HepG2 (cell line): ENCODE measurements around the gene TMEM198. TPM values are rescaled to one million over a fixed set of nuclear protein-coding genes. Genes with fewer than 3 reads are reported as not detected.

ENCODE experiments used
- ATAC-seq: fragments of 200-7000 bp; cut with Tn5 transposase; 3 replicates; pipeline ENCODE4 v1.9.1; 2020; ENCODE audit warnings: mild to moderate bottlenecking, moderate library complexity
- BruUV-seq: library from RNA; stranded (reverse); fragments of 400-500 nt; replicated peaks from 2 replicates; lab custom pipeline; 2021; lab: Mats Ljungman, UMichigan
- CTCF ChIA-PET: fragments of 300-600 bp; formaldehyde crosslinking; extraction: SDS; loops from one replicate; lab custom pipeline; 2021; ENCODE audit warnings: low total read pairs, inconsistent platforms, low intra/inter-chr PET ratio; lab: Yijun Ruan, JAX
- POLR2A ChIA-PET: fragments of 350-600 bp; sonication (Branson Sonifier 250); formaldehyde crosslinking; loops from one replicate; lab custom pipeline; 2020; ENCODE audit warnings: antibody characterized with exemption, inconsistent platforms; lab: Yijun Ruan, JAX
- DNase-seq: peaks from one replicate; pipeline ENCODE4 v3.0.0-alpha.2; 2015; ENCODE audit warnings: low spot score
- FAIRE-seq: peaks from 3 replicates; lab custom pipeline; 2011; peaks lifted over from hg19 to GRCh38; lab: Jason Lieb, UNC
- H2AFZ ChIP-seq: one replicate; pipeline ENCODE4 v1.6.1; 2011; ENCODE audit warnings: low read length, inconsistent platforms
- H3K27ac ChIP-seq: fragments of 300-600 bp; 3 replicates; pipeline ENCODE4 v1.8.0; 2011; ENCODE audit warnings: mixed run types, mild to moderate bottlenecking, mixed read lengths, low read length, inconsistent platforms; ENCODE audit not compliant: insufficient read depth; ENCODE audit errors: extremely low read length
- H3K27me3 ChIP-seq, 2 experiments: fragments of 200-600 bp in 1 of 2; 2 replicates in 1 of 2; 3 replicates in 1 of 2; pipeline versions ENCODE4 v1.6.0 to v1.8.0; 2011; ENCODE audit warnings: low read length in 2 of 2, mild to moderate bottlenecking in 2 of 2, moderate library complexity in 2 of 2, inconsistent platforms in 1 of 2; ENCODE audit not compliant: insufficient read depth in 2 of 2, control insufficient read depth in 1 of 2
- H3K36me3 ChIP-seq, 2 experiments: fragments of 200-600 bp in 1 of 2; replicated peaks in 1 of 2; 2 replicates in 1 of 2; 3 replicates in 1 of 2; pipeline versions ENCODE4 v1.5.1 to v1.8.0; 2011; ENCODE audit warnings: low read length in 2 of 2, inconsistent platforms in 1 of 2; ENCODE audit not compliant: insufficient read depth in 2 of 2, control insufficient read depth in 1 of 2
- H3K4me1 ChIP-seq: 2 replicates; pipeline ENCODE4 v1.5.1; 2012; ENCODE audit warnings: low read length, inconsistent platforms; ENCODE audit not compliant: insufficient read depth
- H3K4me2 ChIP-seq: 2 replicates; pipeline ENCODE4 v1.6.0; 2011; ENCODE audit warnings: low read depth, low read length, inconsistent platforms
- H3K4me3 ChIP-seq, 3 experiments: fragments of 200-600 bp in 1 of 3; sonication (generic), shearing (Covaris generic) in 1 of 3; replicated peaks in 1 of 3; 2 replicates each; pipeline ENCODE4 v1.5.1; 2011 to 2016; ENCODE audit warnings: low read length in 3 of 3, inconsistent platforms in 2 of 3, low read depth in 2 of 3, mild to moderate bottlenecking in 2 of 3, control low read depth in 1 of 3, mixed read lengths in 1 of 3; ENCODE audit not compliant: insufficient read depth in 1 of 3
- H3K79me2 ChIP-seq: one replicate; pipeline ENCODE4 v1.6.1; 2011; ENCODE audit warnings: low read length, inconsistent platforms; ENCODE audit not compliant: insufficient read depth
- H3K9ac ChIP-seq: 2 replicates; pipeline ENCODE4 v1.6.0; 2011; ENCODE audit warnings: mild to moderate bottlenecking, low read depth, low read length, inconsistent platforms; ENCODE audit not compliant: insufficient read depth
- H3K9me3 ChIP-seq: 2 replicates; pipeline ENCODE4 v1.5.1; 2012; ENCODE audit warnings: mild to moderate bottlenecking, low read length
- H4K20me1 ChIP-seq: 2 replicates; pipeline ENCODE4 v1.6.0; 2011; ENCODE audit warnings: inconsistent platforms, mild to moderate bottlenecking, low read length, moderate library complexity; ENCODE audit not compliant: insufficient read depth
- CHCHD3 ChIP-seq: sonication (generic); formaldehyde crosslinking; IDR thresholded peaks from 2 replicates; pipeline ENCODE4 v1.8.0; 2022; ENCODE audit warnings: mild to moderate bottlenecking, missing genetic modification reagents, moderate library complexity
- MAF1 ChIP-seq: sonication (generic); formaldehyde crosslinking; IDR thresholded peaks from 2 replicates; pipeline ENCODE4 v1.5.0; 2020; ENCODE audit warnings: missing genetic modification reagents, borderline replicate concordance
- NFKBIZ ChIP-seq: IDR thresholded peaks from 2 replicates; pipeline ENCODE4 v1.6.1; 2018; ENCODE audit warnings: missing genetic modification reagents, missing compliant biosample characterization
- SMYD3 ChIP-seq: sonication (generic); formaldehyde crosslinking; IDR thresholded peaks from 2 replicates; pipeline ENCODE4 v1.8.1; 2023; ENCODE audit warnings: mild to moderate bottlenecking, missing genetic modification reagents
- ZC3H4 ChIP-seq: sonication (generic); formaldehyde crosslinking; IDR thresholded peaks from 2 replicates; pipeline ENCODE4 v1.4.0; 2020; ENCODE audit warnings: missing genetic modification reagents, borderline replicate concordance
- ZMYM2 ChIP-seq: sonication (generic); formaldehyde crosslinking; IDR thresholded peaks from 2 replicates; pipeline ENCODE4 v1.8.0; 2022; ENCODE audit warnings: mild to moderate bottlenecking, missing genetic modification reagents
- ZNF772 ChIP-seq: sonication (generic); formaldehyde crosslinking; IDR thresholded peaks from 2 replicates; pipeline ENCODE4 v1.5.0; 2020; ENCODE audit warnings: mild to moderate bottlenecking, missing genetic modification reagents
- WGBS: methylation state at CpG from one replicate; pipeline ENCODE4 v1.1.6; 2017; ENCODE audit warnings: low lambda C conversion rate; 5-methylcytosine and 5-hydroxymethylcytosine counted together
- in situ Hi-C: cut with HindIII; loops from 2 replicates; pipeline ENCODE4 v1.10.0; 2017; ENCODE audit warnings: low pct_unique_long_range_greater_than_20kb; ENCODE audit not compliant: extremely low pct_ligation_motif_present
- intact Hi-C: fragments of 100-400 bp; cut with micrococcal nuclease; formaldehyde crosslinking; loops from one replicate; pipeline ENCODE4 v1.10.0; 2022; ENCODE audit not compliant: unreplicated experiment
- polyA plus RNA-seq, 8 experiments: library from polyadenylated mRNA; depleted of rRNA in 3 of 8; stranded (reverse) in 7 of 8; unstranded in 1 of 8; fragments of >200 nt; fragmentation: Illumina TruSeq in 4 of 8; extraction: Trizol in 4 of 8; gene quantifications; 2 replicates each; pipeline versions ENCODE4 v1.2.1 to v1.2.3, GENCODE V29; 2011 to 2016; ENCODE audit warnings: low read depth in 4 of 8, missing spikeins in 1 of 8, mixed read lengths in 1 of 8; ENCODE audit not compliant: insufficient read depth in 1 of 8
- total RNA-seq, 5 experiments: library from RNA; depleted of rRNA; stranded (reverse); fragments of >200 nt; fragmentation: Illumina TruSeq; extraction: Trizol; gene quantifications; 2 replicates each; pipeline ENCODE4 v1.2.3, GENCODE V29; 2016; ENCODE audit warnings: low read depth in 1 of 5
- TF ChIP-seq, protein P1 (sequence below): sonication (generic); formaldehyde crosslinking; IDR thresholded peaks from 2 replicates; pipeline ENCODE4 v1.8.1; 2022; ENCODE audit warnings: low read depth, mild to moderate bottlenecking, missing genetic modification reagents
- TF ChIP-seq, protein P2 (sequence below): IDR thresholded peaks from 2 replicates; pipeline ENCODE4 v1.6.1; 2016; ENCODE audit warnings: mild to moderate bottlenecking, missing biosample characterization, missing genetic modification reagents
- TF ChIP-seq, protein P3 (sequence below): sonication (generic); formaldehyde crosslinking; IDR thresholded peaks from 2 replicates; pipeline ENCODE4 v1.8.0; 2022; ENCODE audit warnings: low read depth, missing genetic modification reagents
- TF ChIP-seq, protein P4 (sequence below): sonication (generic); formaldehyde crosslinking; IDR thresholded peaks from 2 replicates; pipeline ENCODE4 v1.4.0; 2020; ENCODE audit warnings: mild to moderate bottlenecking, missing genetic modification reagents
- TF ChIP-seq, protein P5 (sequence below): sonication (generic); formaldehyde crosslinking; conservative IDR thresholded peaks from 2 replicates; pipeline ENCODE4 v1.8.1; 2023; ENCODE audit warnings: missing genetic modification reagents

The TMEM198 gene
- total and polyA plus RNA-seq, 2 of the 13 experiments (the other 11 are each of a cell fraction or from before 2014, with no cell fraction given) = 17.3 to 23.5 TPM

DNA sequence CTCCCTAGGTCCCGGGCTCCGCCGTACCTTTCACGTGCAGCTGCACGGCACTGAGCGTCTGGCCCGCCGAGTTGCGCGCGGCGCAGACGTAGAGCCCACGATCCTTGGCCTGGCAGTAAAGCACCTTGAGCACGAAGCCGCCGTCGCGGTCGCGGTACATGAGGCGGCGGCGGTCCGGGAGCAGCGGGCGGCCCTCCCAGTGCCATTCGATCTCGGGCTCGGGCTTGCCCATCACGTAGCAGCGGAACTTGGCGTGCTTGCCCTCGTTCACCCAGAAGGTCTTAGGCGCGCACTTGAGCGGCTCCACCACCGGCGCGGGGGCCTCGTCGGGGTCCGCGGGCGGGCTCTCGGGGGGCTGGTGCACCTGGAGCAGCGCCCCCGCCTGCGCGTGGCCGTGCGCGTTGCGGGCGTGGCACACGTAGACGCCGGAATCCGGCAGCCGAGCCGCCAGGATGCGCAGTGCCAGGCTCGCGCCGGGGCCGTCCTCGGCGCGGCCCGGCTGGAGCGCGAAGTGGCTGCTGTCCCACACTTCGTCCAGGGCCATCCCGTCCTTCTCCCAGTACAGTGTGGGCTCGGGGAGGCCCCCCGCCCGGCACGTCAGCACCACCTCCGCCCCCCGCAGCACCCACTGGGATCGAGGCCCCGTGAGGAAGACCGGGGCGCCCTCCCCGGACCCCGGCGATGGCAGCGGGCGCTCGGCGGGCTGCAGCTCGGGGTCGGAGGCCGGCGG is 26.5 kb downstream of the TMEM198 start (continued):
- TF ChIP-seq, protein P1, sequence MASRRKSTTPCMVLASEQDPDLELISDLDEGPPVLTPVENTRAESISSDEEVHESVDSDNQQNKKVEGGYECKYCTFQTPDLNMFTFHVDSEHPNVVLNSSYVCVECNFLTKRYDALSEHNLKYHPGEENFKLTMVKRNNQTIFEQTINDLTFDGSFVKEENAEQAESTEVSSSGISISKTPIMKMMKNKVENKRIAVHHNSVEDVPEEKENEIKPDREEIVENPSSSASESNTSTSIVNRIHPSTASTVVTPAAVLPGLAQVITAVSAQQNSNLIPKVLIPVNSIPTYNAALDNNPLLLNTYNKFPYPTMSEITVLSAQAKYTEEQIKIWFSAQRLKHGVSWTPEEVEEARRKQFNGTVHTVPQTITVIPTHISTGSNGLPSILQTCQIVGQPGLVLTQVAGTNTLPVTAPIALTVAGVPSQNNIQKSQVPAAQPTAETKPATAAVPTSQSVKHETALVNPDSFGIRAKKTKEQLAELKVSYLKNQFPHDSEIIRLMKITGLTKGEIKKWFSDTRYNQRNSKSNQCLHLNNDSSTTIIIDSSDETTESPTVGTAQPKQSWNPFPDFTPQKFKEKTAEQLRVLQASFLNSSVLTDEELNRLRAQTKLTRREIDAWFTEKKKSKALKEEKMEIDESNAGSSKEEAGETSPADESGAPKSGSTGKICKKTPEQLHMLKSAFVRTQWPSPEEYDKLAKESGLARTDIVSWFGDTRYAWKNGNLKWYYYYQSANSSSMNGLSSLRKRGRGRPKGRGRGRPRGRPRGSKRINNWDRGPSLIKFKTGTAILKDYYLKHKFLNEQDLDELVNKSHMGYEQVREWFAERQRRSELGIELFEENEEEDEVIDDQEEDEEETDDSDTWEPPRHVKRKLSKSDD (CRISPR knock-in tag) = peak; percentile 86

DNA sequence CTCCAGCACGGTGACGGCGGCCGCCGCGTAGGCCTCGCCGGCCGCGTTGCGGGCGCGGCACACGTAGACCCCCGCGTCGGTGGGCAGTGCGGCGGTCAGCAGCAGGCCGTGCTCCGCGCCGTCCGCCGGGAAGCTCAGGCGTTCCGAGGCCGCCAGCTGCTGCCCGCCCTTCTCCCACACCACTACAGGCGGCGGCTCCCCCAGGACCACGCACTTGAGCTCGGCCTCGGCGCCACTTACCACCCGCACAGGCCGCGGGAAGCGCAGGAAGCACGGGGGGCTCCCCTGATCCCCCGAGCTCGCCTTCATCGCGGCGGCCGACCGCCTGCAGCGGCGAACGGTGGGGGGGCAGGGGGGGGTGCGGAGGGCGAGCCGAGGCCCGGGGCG is 27.1 kb downstream of the TMEM198 start:
- Histone ChIP-seq H3K36me3 (peaks cover 2 to 25% of the 10 kb centered on the region in 2 experiments), H3K4me3 (peak overlapping the region; percentile 90 to 95 (median 94)), H3K79me2 (peaks cover 21% of the 10 kb centered on the region), H3K4me2 (peak overlapping the region; percentile 88), H4K20me1 (no peaks in the 10 kb centered on the region), H3K9ac (peak overlapping the region; percentile 88), H3K27me3 (no peaks in the 10 kb centered on the region), H3K4me1 (peaks cover 64% of the 10 kb centered on the region), H3K27ac (peak overlapping the region; percentile 94), H2AFZ (no peak overlapping the region), H3K9me3 (no peaks in the 10 kb centered on the region)
- FAIRE-seq (no peak), ATAC-seq (peak; percentile 6), DNase-seq (no peak)
- intact Hi-C loops (no loop called here), in situ Hi-C loops (no loop called here)
- 0% methylated on average over 20 of the region's 55 CpGs for WGBS
- POLR2A ChIA-PET = interaction anchor here (0.8 to 3.2 kb wide), 19 partner anchors 8 to 363 kb away, joined by 3 to 150 read pairs (median 4); partner anchors contain the start of genes CHPF, DNPEP, GMPPA and STK11IP
- CTCF ChIA-PET = interaction anchor here (2.9 kb wide), 1 partner anchor 72 kb away, joined by 13 read pairs; no protein-coding TSS in a partner anchor
- no TSS peak for BruUV-seq
- TF ChIP-seq, protein P2, sequence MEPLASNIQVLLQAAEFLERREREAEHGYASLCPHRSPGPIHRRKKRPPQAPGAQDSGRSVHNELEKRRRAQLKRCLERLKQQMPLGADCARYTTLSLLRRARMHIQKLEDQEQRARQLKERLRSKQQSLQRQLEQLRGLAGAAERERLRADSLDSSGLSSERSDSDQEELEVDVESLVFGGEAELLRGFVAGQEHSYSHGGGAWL (CRISPR knock-in tag) = no peak; the same call in 1 of the 2 replicates
- TF ChIP-seq CHCHD3 (CRISPR knock-in tag) (no peak), ZMYM2 (CRISPR knock-in tag) (no peak), NFKBIZ (CRISPR knock-in tag) (no peak), ZC3H4 (CRISPR knock-in tag) (0 out of 2 replicates have a peak, but pooled peaks have one; percentile 0), SMYD3 (CRISPR knock-in tag) (no peak), ZNF772 (CRISPR knock-in tag) (no peak), MAF1 (CRISPR knock-in tag) (no peak)
- TF ChIP-seq, protein P3, sequence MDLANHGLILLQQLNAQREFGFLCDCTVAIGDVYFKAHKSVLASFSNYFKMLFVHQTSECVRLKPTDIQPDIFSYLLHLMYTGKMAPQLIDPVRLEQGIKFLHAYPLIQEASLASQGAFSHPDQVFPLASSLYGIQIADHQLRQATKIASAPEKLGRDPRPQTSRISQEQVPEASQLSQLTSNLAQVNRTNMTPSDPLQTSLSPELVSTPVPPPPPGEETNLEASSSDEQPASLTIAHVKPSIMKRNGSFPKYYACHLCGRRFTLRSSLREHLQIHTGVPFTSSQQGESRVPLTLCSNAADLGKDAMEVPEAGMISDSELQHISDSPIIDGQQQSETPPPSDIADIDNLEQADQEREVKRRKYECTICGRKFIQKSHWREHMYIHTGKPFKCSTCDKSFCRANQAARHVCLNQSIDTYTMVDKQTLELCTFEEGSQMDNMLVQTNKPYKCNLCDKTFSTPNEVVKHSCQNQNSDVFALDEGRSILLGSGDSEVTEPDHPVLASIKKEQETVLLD = no peak; the same call in 1 of the 2 replicates
- TF ChIP-seq, protein P4, sequence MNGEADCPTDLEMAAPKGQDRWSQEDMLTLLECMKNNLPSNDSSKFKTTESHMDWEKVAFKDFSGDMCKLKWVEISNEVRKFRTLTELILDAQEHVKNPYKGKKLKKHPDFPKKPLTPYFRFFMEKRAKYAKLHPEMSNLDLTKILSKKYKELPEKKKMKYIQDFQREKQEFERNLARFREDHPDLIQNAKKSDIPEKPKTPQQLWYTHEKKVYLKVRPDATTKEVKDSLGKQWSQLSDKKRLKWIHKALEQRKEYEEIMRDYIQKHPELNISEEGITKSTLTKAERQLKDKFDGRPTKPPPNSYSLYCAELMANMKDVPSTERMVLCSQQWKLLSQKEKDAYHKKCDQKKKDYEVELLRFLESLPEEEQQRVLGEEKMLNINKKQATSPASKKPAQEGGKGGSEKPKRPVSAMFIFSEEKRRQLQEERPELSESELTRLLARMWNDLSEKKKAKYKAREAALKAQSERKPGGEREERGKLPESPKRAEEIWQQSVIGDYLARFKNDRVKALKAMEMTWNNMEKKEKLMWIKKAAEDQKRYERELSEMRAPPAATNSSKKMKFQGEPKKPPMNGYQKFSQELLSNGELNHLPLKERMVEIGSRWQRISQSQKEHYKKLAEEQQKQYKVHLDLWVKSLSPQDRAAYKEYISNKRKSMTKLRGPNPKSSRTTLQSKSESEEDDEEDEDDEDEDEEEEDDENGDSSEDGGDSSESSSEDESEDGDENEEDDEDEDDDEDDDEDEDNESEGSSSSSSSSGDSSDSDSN (CRISPR knock-in tag) = no peak; the same call in 1 of the 2 replicates
- TF ChIP-seq, protein P5, sequence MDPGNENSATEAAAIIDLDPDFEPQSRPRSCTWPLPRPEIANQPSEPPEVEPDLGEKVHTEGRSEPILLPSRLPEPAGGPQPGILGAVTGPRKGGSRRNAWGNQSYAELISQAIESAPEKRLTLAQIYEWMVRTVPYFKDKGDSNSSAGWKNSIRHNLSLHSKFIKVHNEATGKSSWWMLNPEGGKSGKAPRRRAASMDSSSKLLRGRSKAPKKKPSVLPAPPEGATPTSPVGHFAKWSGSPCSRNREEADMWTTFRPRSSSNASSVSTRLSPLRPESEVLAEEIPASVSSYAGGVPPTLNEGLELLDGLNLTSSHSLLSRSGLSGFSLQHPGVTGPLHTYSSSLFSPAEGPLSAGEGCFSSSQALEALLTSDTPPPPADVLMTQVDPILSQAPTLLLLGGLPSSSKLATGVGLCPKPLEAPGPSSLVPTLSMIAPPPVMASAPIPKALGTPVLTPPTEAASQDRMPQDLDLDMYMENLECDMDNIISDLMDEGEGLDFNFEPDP (CRISPR knock-in tag) = no peak
